Sigmoid colon (tissue), 4 donors: ENCODE data around the gene ZFP92.

Experiments
- EP300 ChIP-seq, 4 donors: sonication (generic); formaldehyde crosslinking; IDR thresholded peaks; one replicate each; pipeline ENCODE4 v1.6.1; 2017; ENCODE audit warnings: antibody characterized with exemption in 4 of 4
- POLR2A ChIP-seq, 2 donors: fragments of 450-650 bp; IDR thresholded peaks; one replicate each; pipeline ENCODE4 v1.6.1; 2016; ENCODE audit warnings: antibody characterized with exemption in 2 of 2, mild to moderate bottlenecking in 2 of 2, moderate library complexity in 2 of 2
- POLR2AphosphoS5 ChIP-seq, 4 donors: sonication (generic); formaldehyde crosslinking; IDR thresholded peaks; one replicate each; pipeline ENCODE4 v1.6.1; 2017; ENCODE audit warnings: antibody characterized with exemption in 4 of 4
- TF ChIP-seq, protein P1 (sequence below), 4 experiments: fragments of 450-650 bp in 3 of 4; fragments of 200-600 bp in 1 of 4; IDR thresholded peaks; one replicate each; pipeline ENCODE4 v1.5.1; 2016 to 2019; ENCODE audit warnings: antibody characterized with exemption in 4 of 4, mild to moderate bottlenecking in 3 of 4, moderate library complexity in 2 of 4

DNA sequence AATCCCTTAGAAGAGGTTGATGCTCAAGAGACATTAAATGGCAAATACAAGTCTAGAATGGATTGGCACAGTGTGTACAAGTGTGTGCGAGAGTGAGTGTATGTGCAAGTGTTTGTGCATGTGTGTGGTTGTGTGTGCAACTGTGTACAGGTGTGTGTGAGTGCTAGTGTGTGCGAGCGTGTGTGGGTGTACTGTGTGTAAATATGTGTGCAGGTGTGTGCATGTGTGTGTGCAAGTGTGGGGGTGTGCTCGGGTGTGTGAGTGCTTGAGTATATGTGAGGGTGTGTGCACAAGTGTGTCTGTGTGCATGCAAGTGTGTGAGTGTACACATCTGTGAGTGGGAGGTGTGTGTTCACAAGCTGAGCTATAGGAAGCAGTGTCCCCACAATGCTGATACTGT, 28.7 kb downstream of the ZFP92 start:
- TF ChIP-seq POLR2AphosphoS5 (IDR thresholded peaks at IDR 0.05) (no peak), POLR2A (IDR thresholded peaks at IDR 0.05) (no peak), EP300 (IDR thresholded peaks at IDR 0.05) (no peak)
- TF ChIP-seq, protein P1, sequence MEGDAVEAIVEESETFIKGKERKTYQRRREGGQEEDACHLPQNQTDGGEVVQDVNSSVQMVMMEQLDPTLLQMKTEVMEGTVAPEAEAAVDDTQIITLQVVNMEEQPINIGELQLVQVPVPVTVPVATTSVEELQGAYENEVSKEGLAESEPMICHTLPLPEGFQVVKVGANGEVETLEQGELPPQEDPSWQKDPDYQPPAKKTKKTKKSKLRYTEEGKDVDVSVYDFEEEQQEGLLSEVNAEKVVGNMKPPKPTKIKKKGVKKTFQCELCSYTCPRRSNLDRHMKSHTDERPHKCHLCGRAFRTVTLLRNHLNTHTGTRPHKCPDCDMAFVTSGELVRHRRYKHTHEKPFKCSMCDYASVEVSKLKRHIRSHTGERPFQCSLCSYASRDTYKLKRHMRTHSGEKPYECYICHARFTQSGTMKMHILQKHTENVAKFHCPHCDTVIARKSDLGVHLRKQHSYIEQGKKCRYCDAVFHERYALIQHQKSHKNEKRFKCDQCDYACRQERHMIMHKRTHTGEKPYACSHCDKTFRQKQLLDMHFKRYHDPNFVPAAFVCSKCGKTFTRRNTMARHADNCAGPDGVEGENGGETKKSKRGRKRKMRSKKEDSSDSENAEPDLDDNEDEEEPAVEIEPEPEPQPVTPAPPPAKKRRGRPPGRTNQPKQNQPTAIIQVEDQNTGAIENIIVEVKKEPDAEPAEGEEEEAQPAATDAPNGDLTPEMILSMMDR (IDR thresholded peaks at IDR 0.05) = no peak
